ENCODE measurements around the gene NRTN.
"Not testable (repeated sequence)": the region's sequence is repeated elsewhere in the genome, so short reads cannot be mapped to it uniquely, and the experiment has no call there.

The NRTN gene

DNA sequence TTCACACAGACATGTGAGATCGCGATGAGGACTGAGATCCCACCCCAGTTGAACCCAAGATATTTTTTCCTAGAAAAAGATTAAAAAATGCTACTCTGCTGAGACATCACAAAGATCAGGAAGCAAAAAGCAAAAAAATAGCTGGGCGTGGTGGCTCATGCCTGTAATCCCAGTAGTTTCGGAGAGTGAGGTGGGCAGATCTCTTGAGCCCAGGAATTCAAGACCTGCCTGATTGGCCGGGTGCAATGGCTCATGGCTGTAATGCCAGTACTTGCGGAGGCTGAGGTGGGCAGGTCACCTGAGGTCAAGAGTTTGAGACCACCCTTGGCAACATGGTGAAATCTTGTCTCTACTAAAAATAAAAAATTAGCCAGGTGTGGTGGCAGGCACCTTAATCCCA, 45.3 kb downstream of the NRTN start:
- no peak overlapping the region for H3K27ac ChIP-seq (ENCODE audit: low read length)
- H3K36me3 ChIP-seq (ENCODE audit: control insufficient read depth, low read depth, low read length): no peaks in the 10 kb centered on the region
- H3K4me1 ChIP-seq (ENCODE audit: control insufficient read depth, low read depth, low read length): no peaks in the 10 kb centered on the region
- no peak overlapping the region for H3K4me3 ChIP-seq (ENCODE audit: low read length)
- no peaks in the 10 kb centered on the region for H3K27me3 ChIP-seq (ENCODE audit: control insufficient read depth, insufficient read depth, low read length)
- H3K9ac ChIP-seq (ENCODE audit: low read length): no peak overlapping the region
- no peaks in the 10 kb centered on the region for H3K9me3 ChIP-seq (ENCODE audit: control insufficient read depth, low read depth, low read length)

DNA sequence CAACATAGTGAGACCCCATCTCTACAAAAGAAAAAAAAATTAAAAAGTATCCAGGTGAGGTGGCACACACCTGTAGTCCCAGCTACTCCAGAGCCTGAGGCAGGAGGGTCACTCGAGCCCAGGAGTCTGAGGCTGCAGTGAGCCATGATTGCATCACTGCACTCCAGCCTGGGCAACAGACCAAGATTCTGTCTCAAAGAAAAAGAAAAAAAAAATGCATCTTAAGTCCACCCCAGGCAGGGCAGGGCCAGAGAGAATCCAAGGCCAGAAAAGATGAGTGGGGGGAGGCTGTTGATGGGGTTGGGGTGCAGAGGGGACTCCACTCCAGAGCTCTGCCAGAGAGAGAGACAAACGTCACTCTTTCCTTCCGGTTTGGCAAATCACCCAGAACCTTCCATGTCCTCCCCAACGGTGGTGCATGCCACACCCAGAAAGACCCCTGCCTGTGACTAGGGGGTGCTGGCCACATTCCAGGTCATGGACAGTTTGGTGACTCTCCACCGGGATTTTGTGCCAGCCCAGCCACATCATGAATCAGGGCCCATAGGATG, 46.0 kb downstream of the NRTN start:
- no peaks in the 10 kb centered on the region for H3K9me3 ChIP-seq (ENCODE audit: control insufficient read depth, low read depth, low read length)
- no peaks in the 10 kb centered on the region for H3K27me3 ChIP-seq (ENCODE audit: control insufficient read depth, insufficient read depth, low read length)

DNA sequence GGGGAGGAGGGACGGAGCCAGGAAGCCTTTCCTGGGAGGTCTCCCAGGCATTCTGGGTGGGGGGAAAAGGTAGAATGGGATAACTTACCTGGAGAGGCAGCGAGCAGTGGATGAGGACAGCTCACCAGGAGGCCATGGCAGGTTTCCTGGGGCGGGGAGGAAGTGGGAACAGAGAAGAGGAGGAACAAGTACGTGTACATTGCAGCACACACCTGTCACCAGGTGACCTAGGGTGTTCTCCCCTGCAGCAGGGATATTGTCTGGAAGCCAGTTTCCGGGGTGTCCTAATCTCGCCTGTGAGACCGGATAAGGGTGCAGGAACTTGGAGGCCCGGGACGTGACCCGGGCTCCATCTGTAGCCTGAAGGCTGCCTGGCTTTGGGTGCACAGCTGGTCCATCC, 46.4 kb downstream of the NRTN start, which contains the start of gene FUT3:
Gene FUT3 (minus strand): TSS at position 148 of the 400 bp plus-strand sequence.
- H3K9me3 ChIP-seq (ENCODE audit: control insufficient read depth, low read depth, low read length): no peaks in the 10 kb centered on the region
- no peak within 1 kb of the TSS for H3K27ac ChIP-seq (ENCODE audit: low read length)
- no peak within 1 kb of the TSS for H3K9ac ChIP-seq (ENCODE audit: low read length)
- H3K36me3 ChIP-seq (ENCODE audit: control insufficient read depth, low read depth, low read length): no peaks in the 10 kb centered on the region
- H3K4me3 ChIP-seq (ENCODE audit: low read length): no peak within 1 kb of the TSS
- peaks cover 4% of the 10 kb centered on the region for H3K27me3 ChIP-seq (ENCODE audit: control insufficient read depth, insufficient read depth, low read length)
- H3K4me1 ChIP-seq (ENCODE audit: control insufficient read depth, low read depth, low read length): no peaks in the 10 kb centered on the region

More for the DNA sequence above, 46.0 kb downstream of the NRTN start:
- Histone ChIP-seq H3K27ac (ENCODE audit: low read length) (no peak overlapping the region), H3K36me3 (ENCODE audit: control insufficient read depth, low read depth, low read length) (no peaks in the 10 kb centered on the region), H3K4me1 (ENCODE audit: control insufficient read depth, low read depth, low read length) (no peaks in the 10 kb centered on the region), H3K4me3 (ENCODE audit: low read length) (no peak overlapping the region), H3K9ac (ENCODE audit: low read length) (no peak overlapping the region)

DNA sequence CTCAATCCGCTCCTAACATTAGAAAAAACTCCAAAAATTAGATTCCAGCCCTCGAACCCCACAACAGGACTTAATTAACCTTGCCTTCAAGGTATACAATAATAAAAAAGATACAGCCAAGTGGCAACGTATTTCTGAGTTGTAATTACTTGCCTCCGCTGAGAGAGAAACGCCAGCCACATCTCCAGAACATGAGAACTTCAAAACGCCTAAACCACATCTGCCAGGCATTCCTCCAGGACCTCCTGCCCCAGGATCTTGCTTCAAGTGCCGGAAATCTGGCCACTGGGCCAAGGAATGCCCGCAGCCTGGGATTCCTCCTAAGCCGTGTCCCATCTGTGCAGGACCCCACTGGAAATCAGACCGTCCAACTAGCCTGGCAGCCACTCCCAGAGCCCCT, 49.3 kb downstream of the NRTN start:
- H3K4me1 ChIP-seq (ENCODE audit: control insufficient read depth, low read depth, low read length); H3K9ac ChIP-seq (ENCODE audit: low read length); H3K27ac ChIP-seq (ENCODE audit: low read length); H3K27me3 ChIP-seq (ENCODE audit: control insufficient read depth, insufficient read depth, low read length); H3K4me3 ChIP-seq (ENCODE audit: low read length); H3K36me3 ChIP-seq (ENCODE audit: control insufficient read depth, low read depth, low read length); H3K9me3 ChIP-seq (ENCODE audit: control insufficient read depth, low read depth, low read length): not testable (repeated sequence)

DNA sequence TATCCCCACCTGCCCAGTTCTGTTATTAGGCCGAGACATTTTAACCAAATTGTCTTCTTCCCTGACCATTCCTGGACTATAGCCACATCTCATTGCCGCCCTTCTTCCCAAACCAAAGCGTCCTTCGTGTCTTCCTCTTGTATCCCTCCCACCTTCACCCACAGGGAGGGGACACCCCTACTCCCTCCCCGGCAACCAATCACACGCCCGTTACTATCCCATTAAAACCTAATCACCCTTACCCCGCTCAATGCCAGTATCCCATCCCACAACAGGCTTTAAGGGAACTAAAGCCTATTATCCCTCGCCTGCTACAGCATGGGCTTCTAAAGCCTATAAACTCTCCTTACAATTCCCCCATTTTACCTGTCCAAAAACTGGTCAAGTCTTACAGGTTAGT, 50.3 kb downstream of the NRTN start:
- not testable (repeated sequence) for H3K9me3 ChIP-seq (ENCODE audit: control insufficient read depth, low read depth, low read length); H3K27me3 ChIP-seq (ENCODE audit: control insufficient read depth, insufficient read depth, low read length); H3K4me3 ChIP-seq (ENCODE audit: low read length); H3K36me3 ChIP-seq (ENCODE audit: control insufficient read depth, low read depth, low read length); H3K9ac ChIP-seq (ENCODE audit: low read length); H3K27ac ChIP-seq (ENCODE audit: low read length); H3K4me1 ChIP-seq (ENCODE audit: control insufficient read depth, low read depth, low read length)

DNA sequence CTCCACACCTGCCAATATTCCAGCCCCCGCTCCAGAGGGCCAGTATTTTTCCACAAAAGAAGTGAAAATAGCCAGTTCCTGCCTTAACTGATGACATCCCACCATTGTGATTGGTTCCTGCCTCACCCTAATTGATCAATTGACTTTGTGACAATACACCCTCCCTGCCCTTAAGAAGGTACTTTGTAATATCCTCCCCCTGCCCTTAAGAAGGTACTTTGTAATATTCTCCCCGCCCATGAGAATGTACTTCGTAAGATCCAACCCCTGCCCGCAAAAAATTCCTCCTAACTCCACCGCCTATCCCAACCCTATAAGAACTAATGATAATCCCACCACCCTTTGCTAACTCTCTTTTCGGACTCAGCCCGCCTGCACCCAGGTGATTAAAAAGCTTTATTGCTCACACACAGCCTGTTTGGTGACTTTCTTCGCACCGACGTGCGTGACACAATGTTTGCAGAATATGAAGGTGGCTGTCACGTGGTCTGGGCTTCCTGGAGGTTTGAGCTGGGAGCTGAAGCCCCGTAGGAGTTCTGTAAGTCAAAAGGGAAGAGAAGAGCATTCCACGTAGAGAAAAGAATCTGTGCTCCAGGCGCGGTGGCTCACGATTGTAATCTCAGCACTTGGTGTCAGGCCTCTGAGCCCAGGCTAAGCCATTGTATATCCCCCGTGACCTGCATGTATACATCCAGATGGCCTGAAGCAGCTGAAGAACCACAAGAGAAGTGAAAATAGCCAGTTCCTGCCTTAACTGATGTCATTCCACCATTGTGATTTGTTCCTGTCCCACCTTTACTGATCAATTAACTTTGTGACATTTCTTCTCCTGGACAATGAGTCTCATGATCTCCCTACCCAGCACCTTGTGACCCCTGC, 52.6 kb downstream of the NRTN start:
- H3K9me3 ChIP-seq (ENCODE audit: control insufficient read depth, low read depth, low read length): no peaks in the 10 kb centered on the region
- no peaks in the 10 kb centered on the region for H3K36me3 ChIP-seq (ENCODE audit: control insufficient read depth, low read depth, low read length)
- no peak overlapping the region for H3K27ac ChIP-seq (ENCODE audit: low read length)
- no peak overlapping the region for H3K4me3 ChIP-seq (ENCODE audit: low read length)
- H3K9ac ChIP-seq (ENCODE audit: low read length): no peak overlapping the region
- H3K4me1 ChIP-seq (ENCODE audit: control insufficient read depth, low read depth, low read length): no peaks in the 10 kb centered on the region
- peaks cover 6% of the 10 kb centered on the region for H3K27me3 ChIP-seq (ENCODE audit: control insufficient read depth, insufficient read depth, low read length)

DNA sequence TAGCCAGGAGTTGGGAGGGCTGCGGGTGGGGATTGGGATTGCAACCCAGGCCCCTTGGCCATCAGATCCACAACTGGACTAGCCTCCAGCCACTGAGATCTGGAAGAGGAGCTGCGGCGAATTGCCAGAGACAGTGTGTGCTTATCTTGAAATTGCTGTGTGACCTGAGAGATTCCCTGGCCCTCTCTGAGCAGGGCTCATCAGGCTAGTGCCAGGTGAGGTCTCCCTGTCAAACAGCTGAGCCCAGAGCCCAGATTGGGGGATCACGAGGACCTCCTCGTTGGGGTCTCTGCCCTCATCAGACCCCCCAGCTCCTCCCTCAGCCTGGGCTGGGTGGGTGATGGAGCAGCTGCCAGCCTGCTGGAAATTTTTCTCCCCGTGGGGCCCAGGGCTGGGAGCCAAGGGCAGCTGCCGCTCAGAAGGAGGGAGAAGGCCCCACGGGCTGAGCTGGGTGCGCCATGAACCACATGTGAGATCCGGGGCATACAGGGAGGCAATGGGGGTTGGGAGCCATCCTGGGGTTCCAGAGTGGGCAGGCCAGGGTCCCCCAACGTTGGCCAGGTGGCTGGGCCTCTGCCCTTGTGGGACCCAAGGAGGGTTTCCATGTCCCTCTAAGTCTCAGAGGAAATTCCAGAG, 58.3 kb downstream of the NRTN start:
- Histone ChIP-seq H3K9me3 (ENCODE audit: control insufficient read depth, low read depth, low read length) (no peaks in the 10 kb centered on the region), H3K9ac (ENCODE audit: low read length) (no peak overlapping the region), H3K36me3 (ENCODE audit: control insufficient read depth, low read depth, low read length) (no peaks in the 10 kb centered on the region), H3K4me3 (ENCODE audit: low read length) (no peak overlapping the region), H3K4me1 (ENCODE audit: control insufficient read depth, low read depth, low read length) (no peaks in the 10 kb centered on the region), H3K27me3 (ENCODE audit: control insufficient read depth, insufficient read depth, low read length) (no peaks in the 10 kb centered on the region), H3K27ac (ENCODE audit: low read length) (no peak overlapping the region)

DNA sequence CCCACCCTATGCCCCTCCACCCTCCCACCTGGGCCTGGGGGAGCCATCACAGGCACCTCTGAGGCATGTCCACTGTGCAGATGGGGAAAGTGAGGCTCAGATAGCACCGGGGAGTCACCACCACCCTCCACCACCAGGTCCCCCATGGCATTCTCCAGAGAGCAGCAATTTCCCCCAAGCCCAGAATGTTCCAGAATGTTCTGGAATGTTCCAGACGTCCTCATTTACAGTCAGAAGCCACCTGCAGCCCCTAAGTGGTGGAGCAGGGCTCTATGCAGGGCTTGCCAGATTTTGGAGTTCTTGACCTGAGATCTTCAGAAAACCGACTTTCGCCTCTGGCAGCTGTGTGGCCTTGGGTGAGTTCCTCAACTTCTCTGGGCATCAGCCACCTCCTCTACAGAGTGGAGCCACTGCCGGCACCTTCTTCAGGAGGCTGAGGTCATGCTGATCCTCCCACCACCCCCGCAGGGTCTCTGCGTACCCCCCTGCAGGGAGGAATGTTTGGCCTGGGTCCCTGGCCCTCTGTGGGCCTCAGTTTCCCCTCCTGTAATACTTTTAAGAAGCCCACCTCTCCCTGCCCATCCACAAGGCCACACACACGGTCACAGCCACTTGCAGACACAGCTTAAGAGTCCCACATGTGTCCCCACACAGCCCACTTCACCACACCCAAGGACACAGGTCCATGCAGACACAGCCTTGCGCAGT, 59.3 kb downstream of the NRTN start:
- Histone ChIP-seq H3K4me3 (ENCODE audit: low read length) (no peak overlapping the region), H3K9me3 (ENCODE audit: control insufficient read depth, low read depth, low read length) (no peaks in the 10 kb centered on the region), H3K9ac (ENCODE audit: low read length) (no peak overlapping the region), H3K27ac (ENCODE audit: low read length) (no peak overlapping the region), H3K36me3 (ENCODE audit: control insufficient read depth, low read depth, low read length) (no peaks in the 10 kb centered on the region), H3K27me3 (ENCODE audit: control insufficient read depth, insufficient read depth, low read length) (no peaks in the 10 kb centered on the region), H3K4me1 (ENCODE audit: control insufficient read depth, low read depth, low read length) (no peaks in the 10 kb centered on the region)

DNA sequence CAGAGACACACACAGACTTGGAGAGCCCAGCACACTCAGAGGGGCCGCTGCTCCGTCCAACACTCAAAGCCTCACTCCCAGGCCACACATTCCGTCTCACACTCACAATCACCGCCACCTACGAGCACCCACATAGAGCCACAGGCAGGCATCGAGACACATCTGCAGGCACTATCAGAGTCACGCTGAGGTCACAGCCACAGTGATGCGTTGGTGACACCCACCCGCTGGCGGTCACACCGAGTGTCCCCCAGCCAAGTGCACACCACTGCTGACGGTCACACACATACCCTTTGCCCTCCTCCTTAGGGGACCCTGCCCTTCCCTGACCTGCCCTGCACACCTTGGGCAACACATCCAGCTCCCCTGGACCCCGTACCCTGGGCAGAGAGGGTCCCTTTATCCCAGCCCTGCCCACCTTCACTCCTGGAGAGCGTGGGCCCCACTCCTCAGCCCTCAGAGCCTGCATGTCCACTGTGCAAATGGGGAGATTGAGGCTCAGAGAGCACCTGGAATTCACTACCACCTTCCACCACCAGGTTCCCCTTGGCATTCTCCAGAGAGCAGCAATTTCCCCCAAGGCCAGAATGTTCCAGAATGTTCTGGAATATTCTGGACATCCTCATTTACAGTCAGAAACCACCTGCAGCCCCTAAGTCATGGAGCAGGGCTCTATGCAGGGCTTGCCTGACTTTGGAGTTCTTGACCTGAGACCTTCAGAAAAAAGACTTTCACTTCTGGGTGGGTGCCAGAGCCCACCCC, 60.0 kb downstream of the NRTN start:
- Histone ChIP-seq H3K36me3 (ENCODE audit: control insufficient read depth, low read depth, low read length) (no peaks in the 10 kb centered on the region), H3K4me1 (ENCODE audit: control insufficient read depth, low read depth, low read length) (no peaks in the 10 kb centered on the region), H3K27me3 (ENCODE audit: control insufficient read depth, insufficient read depth, low read length) (no peaks in the 10 kb centered on the region), H3K4me3 (ENCODE audit: low read length) (no peak overlapping the region), H3K9me3 (ENCODE audit: control insufficient read depth, low read depth, low read length) (no peaks in the 10 kb centered on the region), H3K27ac (ENCODE audit: low read length) (no peak overlapping the region), H3K9ac (ENCODE audit: low read length) (no peak overlapping the region)

DNA sequence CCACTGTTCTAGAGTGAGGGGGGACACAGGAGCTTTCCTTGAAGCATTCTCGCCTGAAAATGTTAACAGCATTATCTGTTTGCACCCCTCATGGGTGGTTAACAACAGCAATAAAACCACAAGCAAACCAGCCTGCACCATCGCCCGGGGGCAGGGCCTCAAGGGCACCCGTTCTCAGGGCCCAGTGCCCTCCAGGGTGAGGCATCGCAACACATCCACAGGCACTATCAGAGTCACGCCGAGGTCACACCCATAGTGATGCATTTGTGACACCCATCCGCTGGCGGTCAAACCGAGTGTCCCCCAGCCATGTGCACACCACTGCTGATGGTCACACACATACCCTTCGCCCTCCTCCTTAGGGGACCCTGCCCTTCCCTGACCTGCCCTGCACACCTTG, 60.9 kb downstream of the NRTN start:
- H3K27me3 ChIP-seq (ENCODE audit: control insufficient read depth, insufficient read depth, low read length): no peaks in the 10 kb centered on the region
- H3K4me3 ChIP-seq (ENCODE audit: low read length): no peak overlapping the region
- H3K9ac ChIP-seq (ENCODE audit: low read length): no peak overlapping the region
- H3K36me3 ChIP-seq (ENCODE audit: control insufficient read depth, low read depth, low read length): no peaks in the 10 kb centered on the region
- H3K4me1 ChIP-seq (ENCODE audit: control insufficient read depth, low read depth, low read length): no peaks in the 10 kb centered on the region
- H3K27ac ChIP-seq (ENCODE audit: low read length): no peak overlapping the region
- no peaks in the 10 kb centered on the region for H3K9me3 ChIP-seq (ENCODE audit: control insufficient read depth, low read depth, low read length)

Data from iPS-18a (cell line).